Stimulated activated CD4-positive, alpha-beta T cell treated with anti-CD3 and anti-CD28 coated beads, Interleukin-1b, Interleukin-23, amount 100 ng/mL, for 48 hours (primary cell): ENCODE results near the gene SCN8A.

Experiments
- DNase-seq: peaks from one replicate; pipeline ENCODE4 v3.0.0-alpha.2; 2020

The SCN8A gene

GRCh38 chr12:51838036-51838435 is 247.0 kb downstream of the SCN8A start:
- DNase-seq, result no peak

DNA sequence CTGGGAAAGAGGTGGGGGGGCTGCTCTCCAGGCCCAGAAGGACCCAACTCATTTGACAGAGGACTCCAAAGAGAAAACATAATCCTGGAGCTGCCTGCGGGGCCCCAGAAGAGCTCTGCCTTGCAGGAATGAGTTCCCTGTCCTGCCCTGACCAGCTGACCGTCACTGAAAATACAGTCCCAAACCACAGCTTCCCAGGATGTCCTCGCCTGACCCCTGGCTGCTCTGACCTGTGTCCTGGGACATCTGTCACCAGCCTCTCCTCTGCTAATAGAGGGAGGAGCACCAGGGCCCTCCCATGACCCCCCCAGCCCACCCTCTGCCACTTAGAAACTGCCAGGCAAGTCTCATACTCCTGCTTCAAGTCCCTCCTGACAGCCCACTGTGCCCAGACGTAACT is 247.7 kb downstream of the SCN8A start:
- DNase-seq, result no peak

GRCh38 chr12:51839310-51839947 is 248.4 kb downstream of the SCN8A start:
- DNase-seq, result no peak

DNA sequence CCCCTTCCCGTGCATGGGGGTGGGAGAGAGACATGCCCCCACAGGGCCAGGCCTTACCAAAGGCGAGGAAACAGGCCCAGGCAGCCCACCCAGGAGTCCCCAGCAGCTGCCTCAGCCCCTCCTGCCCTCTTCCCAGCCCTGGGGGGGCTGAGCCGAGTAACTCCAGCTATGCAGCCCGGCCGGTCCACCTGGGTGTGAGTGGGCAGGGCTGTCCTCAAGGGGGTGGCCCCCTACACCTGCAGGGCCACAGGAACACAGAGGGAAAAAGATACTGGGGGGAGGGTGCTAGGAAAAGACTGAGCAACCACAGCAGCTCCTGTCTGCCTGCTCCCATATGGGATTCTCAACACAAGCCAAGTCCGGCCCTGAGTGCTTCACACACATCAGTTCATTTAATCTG is 249.9 kb downstream of the SCN8A start:
- no peak for DNase-seq

DNA sequence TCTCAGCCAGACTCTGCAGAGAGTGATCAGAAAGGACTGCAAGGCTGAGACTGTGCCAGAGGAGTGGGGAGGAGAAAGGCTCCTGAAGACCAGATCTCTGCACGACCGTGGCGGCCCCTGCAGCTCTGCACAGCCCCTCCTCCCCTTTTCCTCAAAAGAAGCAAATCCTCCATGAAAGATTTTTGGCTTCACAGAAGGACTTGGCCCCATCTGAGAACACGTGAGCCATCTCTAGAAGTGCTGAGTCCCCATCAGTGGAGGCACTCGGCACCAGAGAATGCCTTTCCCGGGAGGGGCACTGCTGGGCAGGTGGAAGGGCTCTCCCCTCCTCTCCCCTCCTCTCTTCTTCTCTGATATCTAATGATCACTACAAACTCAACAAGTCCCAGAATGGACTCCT is 250.7 kb downstream of the SCN8A start:
- no peak for DNase-seq

DNA sequence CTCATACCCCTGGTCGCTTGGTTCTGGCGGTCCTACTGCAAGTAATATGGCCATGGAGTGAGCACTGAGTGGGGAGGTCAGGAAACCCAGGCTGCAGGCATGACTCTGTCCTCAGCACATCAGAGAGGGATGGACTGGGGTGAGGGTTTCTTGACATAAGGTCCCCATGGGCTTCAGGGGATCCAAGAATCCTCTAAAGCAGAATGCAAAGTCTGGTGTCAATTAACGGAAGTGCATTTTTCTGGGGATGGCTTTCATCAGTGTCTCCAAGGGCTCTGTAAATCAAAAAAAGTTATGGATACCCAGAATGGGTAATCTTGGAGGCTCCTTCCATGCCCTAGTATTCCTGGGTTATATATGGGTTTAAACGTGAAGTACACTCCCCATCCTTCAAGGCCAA is 253.8 kb downstream of the SCN8A start:
- DNase-seq, result no peak

DNA sequence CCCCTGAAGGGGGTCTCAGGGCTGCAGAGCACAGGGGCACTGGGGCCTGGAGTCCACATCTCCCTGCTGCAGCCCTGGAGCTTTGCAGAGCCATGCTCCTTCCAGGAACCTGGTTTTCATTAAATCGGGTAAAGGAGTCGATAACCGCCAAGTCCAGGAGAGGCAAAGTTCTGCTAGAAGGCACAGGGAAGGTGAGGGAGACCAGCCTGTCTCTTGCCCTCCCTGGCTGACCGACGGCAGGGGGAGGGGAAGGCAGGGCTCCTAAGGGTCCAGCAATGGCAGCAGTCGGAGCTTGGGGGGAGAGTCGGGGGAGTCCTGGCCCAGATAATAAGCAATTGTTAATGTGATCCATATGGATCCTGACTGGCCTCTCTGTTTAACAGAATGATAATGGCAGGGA is 254.4 kb downstream of the SCN8A start:
- no peak for DNase-seq

GRCh38 chr12:51846271-51846691 is 255.2 kb downstream of the SCN8A start:
- DNase-seq, result no peak

DNA sequence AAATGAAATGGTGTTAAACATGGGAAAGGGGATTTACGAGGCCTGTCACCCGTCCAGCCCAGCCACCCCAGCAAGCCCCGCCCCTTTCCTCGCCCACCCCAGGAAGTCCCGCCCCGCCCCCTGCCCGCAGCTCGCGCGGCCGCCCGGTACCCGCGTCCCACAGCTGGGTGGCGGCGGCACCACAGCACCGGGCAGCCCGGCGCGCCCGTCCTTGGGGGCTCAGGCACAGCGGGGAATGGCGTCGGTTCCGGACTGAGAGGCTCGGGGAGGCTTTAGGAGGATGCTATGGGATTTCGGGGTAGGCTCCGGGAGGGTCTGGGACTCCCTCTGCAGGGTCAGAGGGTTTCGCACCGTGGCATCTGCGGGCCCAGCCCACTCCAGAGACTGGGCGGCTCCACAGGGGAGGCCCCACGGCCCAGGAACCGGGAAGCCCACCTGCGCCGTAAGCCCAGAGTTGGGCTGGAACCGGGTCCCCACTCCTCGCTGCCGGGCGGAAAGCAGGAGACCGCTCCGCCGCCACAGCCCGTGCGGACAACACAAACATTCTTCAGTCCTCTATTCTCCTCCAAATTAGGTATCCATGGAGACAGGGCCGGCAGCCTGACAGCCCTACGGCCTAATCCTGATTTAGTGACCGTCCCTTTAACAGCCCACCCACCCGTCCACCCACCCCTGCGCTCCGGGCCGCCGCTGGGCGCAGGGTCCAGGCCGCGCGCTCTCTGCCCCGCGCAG is 256.0 kb downstream of the SCN8A start:
- peak; percentile 29 for DNase-seq

DNA sequence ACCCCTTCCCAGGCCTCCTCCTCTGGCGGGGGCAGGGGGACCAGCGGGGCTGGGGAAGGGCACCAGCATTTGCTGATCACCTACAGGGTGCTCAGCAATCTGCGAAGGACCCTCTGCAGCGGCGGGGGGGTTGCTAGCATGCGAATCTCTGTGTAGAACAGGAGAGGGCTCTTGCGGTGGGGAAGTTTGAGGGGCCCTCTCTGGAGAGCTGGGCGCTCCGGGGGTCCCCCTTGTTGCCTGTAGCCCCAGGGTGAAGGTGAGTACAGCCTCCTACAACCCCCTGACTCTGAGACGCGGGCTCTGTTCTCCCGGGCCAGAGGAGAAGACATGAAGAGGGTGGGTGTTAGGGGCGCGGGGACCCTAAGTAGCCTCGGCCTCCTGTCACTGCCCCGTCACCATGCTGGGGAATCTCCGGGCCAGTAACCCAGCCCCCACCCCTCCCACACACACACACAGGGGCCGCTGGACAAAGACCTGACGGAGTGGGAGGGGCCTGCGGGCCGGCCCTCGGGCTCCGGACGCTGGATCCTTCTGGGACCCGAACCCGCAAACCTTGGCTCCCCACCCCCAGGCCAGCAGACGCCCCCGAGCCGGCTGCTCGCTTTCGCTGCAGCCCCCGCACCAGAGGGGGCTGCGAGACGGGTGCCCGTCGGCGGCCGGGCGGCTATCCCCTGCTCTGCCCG is 256.8 kb downstream of the SCN8A start:
- DNase-seq, result no peak

DNA sequence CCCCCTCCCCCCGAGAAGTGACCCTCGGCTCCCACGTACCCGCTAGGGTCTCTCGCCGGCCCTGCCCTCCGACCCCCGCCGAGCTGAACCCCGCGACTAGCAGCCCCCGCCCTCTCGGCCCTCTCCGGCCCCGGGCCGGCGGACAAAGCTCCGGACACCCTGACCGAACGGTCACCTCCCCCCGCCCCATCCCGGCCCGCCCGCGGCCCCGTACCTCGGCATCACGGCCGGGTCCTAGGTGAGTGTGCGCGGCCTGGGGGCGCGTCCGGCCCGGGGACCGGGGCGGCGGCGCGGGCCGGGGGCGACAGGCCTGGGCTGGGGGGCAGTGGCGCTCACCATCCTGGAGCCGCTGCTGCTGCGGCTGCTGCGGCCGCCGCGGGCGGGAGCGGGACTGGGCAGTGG is 257.3 kb downstream of the SCN8A start, which contains the start of gene FIGNL2:
Gene FIGNL2 (minus strand): TSS at position 393 of the 402 bp plus-strand sequence. CDS start 26,305 bp downstream, outside the sequence.
- no peak for DNase-seq

GRCh38 chr12:51848841-51849735 is 258.1 kb downstream of the SCN8A start:
- DNase-seq, result no peak

- no peak for DNase-seq
These were observed 259.3 kb downstream of the SCN8A start for GRCh38 chr12:51850081-51850964.

DNA sequence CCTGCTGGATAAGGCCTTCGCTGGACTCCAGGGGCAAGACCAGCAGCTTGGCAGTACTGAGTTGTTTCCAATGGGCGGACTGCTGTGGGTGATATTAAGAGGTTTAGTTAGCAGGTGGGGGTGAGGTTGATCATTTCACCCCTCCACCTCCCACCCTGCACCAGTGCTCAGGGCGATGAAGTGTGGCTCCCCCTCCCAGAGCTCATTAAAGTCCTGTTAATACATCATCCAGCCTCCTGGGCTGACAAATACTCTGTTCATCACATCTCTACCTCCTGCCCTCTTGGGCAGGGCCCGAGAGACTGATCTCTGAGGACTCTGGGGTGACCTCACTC is 259.9 kb downstream of the SCN8A start:
- DNase-seq, result no peak

- no peak for DNase-seq
These were observed 260.5 kb downstream of the SCN8A start for GRCh38 chr12:51851413-51852124.

DNA sequence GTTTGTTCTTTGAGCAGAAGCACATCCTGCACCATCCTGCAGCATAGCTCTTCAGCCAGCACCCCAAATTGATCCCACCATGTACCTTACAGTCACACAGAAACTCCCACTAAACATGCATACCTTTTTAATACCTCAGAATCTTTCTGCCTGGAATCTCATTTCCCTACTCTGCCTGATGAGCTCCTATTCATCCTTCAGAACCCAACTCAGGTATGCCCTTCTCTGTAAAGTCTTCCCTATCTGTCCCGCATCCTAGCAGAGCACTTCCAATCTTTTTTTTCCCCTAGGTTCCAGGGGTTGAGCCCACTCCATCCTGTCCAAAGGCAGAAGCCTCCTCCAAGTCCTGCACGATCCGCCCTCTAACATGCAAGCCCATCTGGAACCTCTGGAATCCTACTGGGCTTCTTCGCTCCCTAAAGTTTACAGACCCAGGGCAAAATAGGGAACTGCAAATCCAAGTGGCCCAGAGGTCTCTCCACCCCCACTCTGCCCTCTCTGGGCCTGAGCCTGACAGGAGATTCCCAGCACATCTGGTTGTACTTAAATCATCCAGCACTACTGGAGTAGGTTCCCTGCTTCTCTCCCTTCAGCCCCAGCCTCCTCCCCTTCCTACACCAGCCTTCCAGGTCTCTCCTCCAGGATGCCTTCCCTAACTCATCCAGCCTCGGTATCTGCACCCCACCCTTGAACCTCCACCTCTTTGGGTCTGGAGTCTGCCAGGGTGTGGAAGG is 261.5 kb downstream of the SCN8A start:
- no peak for DNase-seq

- DNase-seq, result no peak
These were observed 264.8 kb downstream of the SCN8A start for GRCh38 chr12:51855586-51856428.

DNA sequence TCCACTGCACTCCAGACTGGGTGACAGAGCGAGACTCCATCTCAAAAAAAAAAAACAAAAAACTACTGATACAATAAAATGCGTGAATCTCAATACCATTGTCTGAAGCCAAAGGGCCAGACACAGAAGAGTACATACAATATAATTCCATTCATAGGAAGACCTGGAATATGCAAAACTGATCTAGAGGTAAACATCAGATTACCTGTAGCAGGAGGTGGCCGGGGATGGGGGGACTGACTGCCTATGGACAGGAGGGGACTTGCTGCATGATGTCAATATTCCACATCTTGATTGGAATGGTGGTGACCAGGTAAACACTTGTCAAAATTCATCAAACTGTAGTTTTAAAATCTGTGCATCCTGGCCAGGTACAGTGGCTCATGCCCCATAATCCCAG is 270.0 kb downstream of the SCN8A start:
- no peak for DNase-seq
